KMS-11 (cell line): Measurements from ENCODE around the gene NELL1.

Experiments
- H2AFZ ChIP-seq: fragments of 200-600 bp; sonication (generic); 2 replicates; pipeline ENCODE4 v1.6.1; 2016; ENCODE audit warnings: antibody characterized with exemption, mixed run types, low read depth
- H3K27ac ChIP-seq: fragments of 200-600 bp; sonication (generic); 2 replicates; pipeline ENCODE4 v1.6.1; 2016; ENCODE audit warnings: mild to moderate bottlenecking, mixed run types
- H3K27me3 ChIP-seq: fragments of 200-600 bp; sonication (generic); 2 replicates; pipeline ENCODE4 v1.6.1; 2017; ENCODE audit warnings: mild to moderate bottlenecking, low read depth, mixed run types, moderate library complexity; ENCODE audit not compliant: insufficient read depth
- H3K36me3 ChIP-seq: fragments of 200-600 bp; sonication (generic); 2 replicates; pipeline ENCODE4 v1.6.1; 2017; ENCODE audit warnings: mild to moderate bottlenecking, mixed run types; ENCODE audit not compliant: insufficient read depth
- H3K4me1 ChIP-seq: fragments of 200-600 bp; sonication (generic); 2 replicates; pipeline ENCODE4 v1.6.1; 2016; ENCODE audit warnings: mild to moderate bottlenecking, low read depth, mixed run types; ENCODE audit not compliant: poor library complexity, severe bottlenecking
- H3K4me2 ChIP-seq: fragments of 200-600 bp; sonication (generic); 2 replicates; pipeline ENCODE4 v1.7.0; 2016; ENCODE audit warnings: mild to moderate bottlenecking, mixed run types
- H3K4me3 ChIP-seq: fragments of 200-600 bp; sonication (generic); IDR thresholded peaks from 2 replicates; pipeline ENCODE4 v1.6.1; 2017; ENCODE audit warnings: low read depth, low read length, mixed read lengths; ENCODE audit not compliant: insufficient read depth
- H3K79me2 ChIP-seq: fragments of 200-600 bp; sonication (generic); 2 replicates; pipeline ENCODE4 v1.6.1; 2016; ENCODE audit warnings: low read depth, mixed run types; ENCODE audit not compliant: insufficient read depth
- H3K9ac ChIP-seq: fragments of 200-600 bp; sonication (generic); 2 replicates; pipeline ENCODE4 v1.6.1; 2016; ENCODE audit warnings: mild to moderate bottlenecking, mixed run types
- H4K20me1 ChIP-seq: fragments of 200-600 bp; sonication (generic); 2 replicates; pipeline ENCODE4 v1.6.1; 2016; ENCODE audit warnings: mild to moderate bottlenecking, mixed run types; ENCODE audit not compliant: insufficient read depth
- CTCF ChIP-seq: fragments of 200-600 bp; sonication (generic); conservative IDR thresholded peaks from 2 replicates; pipeline ENCODE4 v1.6.1; 2017; ENCODE audit warnings: low read depth, mild to moderate bottlenecking, antibody characterized with exemption, low read length, moderate library complexity, mixed read lengths

NELL1 gene

GRCh38 chr11:21254790-21255189 is 585.4 kb downstream of the NELL1 start:
- Histone ChIP-seq H3K4me1 (no peaks in the 10 kb centered on the region), H4K20me1 (no peaks in the 10 kb centered on the region), H3K36me3 (no peaks in the 10 kb centered on the region), H3K79me2 (no peaks in the 10 kb centered on the region), H3K4me2 (no peak overlapping the region), H3K27me3 (no peaks in the 10 kb centered on the region), H3K27ac (no peak overlapping the region), H2AFZ (no peak overlapping the region), H3K9ac (no peak overlapping the region), H3K4me3 (no peak overlapping the region)
- no peak for TF ChIP-seq CTCF

GRCh38 chr11:21257461-21257860 is 588.1 kb downstream of the NELL1 start:
- Histone ChIP-seq H3K27ac (no peak overlapping the region), H3K4me1 (no peaks in the 10 kb centered on the region), H3K9ac (no peak overlapping the region), H4K20me1 (no peaks in the 10 kb centered on the region), H3K27me3 (no peaks in the 10 kb centered on the region), H3K36me3 (no peaks in the 10 kb centered on the region), H2AFZ (no peak overlapping the region), H3K4me2 (no peak overlapping the region), H3K79me2 (no peaks in the 10 kb centered on the region), H3K4me3 (no peak overlapping the region)
- TF ChIP-seq CTCF, result no peak

GRCh38 chr11:21258414-21258813 is 589.0 kb downstream of the NELL1 start:
- Histone ChIP-seq H3K36me3 (no peaks in the 10 kb centered on the region), H3K27me3 (no peaks in the 10 kb centered on the region), H3K4me1 (no peaks in the 10 kb centered on the region), H3K4me3 (no peak overlapping the region), H4K20me1 (no peaks in the 10 kb centered on the region), H3K9ac (no peak overlapping the region), H3K79me2 (no peaks in the 10 kb centered on the region), H2AFZ (no peak overlapping the region), H3K4me2 (no peak overlapping the region), H3K27ac (no peak overlapping the region)
- TF ChIP-seq CTCF, result no peak

- no peaks in the 10 kb centered on the region for H4K20me1 ChIP-seq
- no peak for TF ChIP-seq CTCF
- no peak overlapping the region for H2AFZ ChIP-seq
- no peak overlapping the region for H3K4me3 ChIP-seq
- no peaks in the 10 kb centered on the region for H3K27me3 ChIP-seq
- H3K27ac ChIP-seq, result no peak overlapping the region
- H3K4me1 ChIP-seq, result no peaks in the 10 kb centered on the region
- no peak overlapping the region for H3K9ac ChIP-seq
- no peaks in the 10 kb centered on the region for H3K79me2 ChIP-seq
- no peak overlapping the region for H3K4me2 ChIP-seq
- H3K36me3 ChIP-seq, result no peaks in the 10 kb centered on the region
Measured at GRCh38 chr11:21260101-21260500, 590.7 kb downstream of the NELL1 start.

GRCh38 chr11:21262992-21263391 is 593.6 kb downstream of the NELL1 start:
- no peak for TF ChIP-seq CTCF
- no peak overlapping the region for H3K4me3 ChIP-seq
- no peak overlapping the region for H3K4me2 ChIP-seq
- H3K36me3 ChIP-seq, result no peaks in the 10 kb centered on the region
- no peaks in the 10 kb centered on the region for H4K20me1 ChIP-seq
- no peak overlapping the region for H2AFZ ChIP-seq
- no peaks in the 10 kb centered on the region for H3K79me2 ChIP-seq
- H3K9ac ChIP-seq, result no peak overlapping the region
- no peaks in the 10 kb centered on the region for H3K4me1 ChIP-seq
- no peaks in the 10 kb centered on the region for H3K27me3 ChIP-seq
- H3K27ac ChIP-seq, result no peak overlapping the region
